ENCODE data around the gene DOCK4.

Gene DOCK4

GRCh38 chr7:111883241-111883640 is 323.0 kb downstream of the DOCK4 start:
- Histone ChIP-seq H3K36me3 (ENCODE audit: control insufficient read depth, insufficient read depth, low read length) (no peaks in the 10 kb centered on the region), H3K27me3 (ENCODE audit: control insufficient read depth, insufficient read depth, low read length) (no peaks in the 10 kb centered on the region), H3K4me1 (ENCODE audit: control insufficient read depth, insufficient read depth, low read length) (peaks cover 8% of the 10 kb centered on the region), H3K9me3 (ENCODE audit: control insufficient read depth, insufficient read depth, low read length) (no peaks in the 10 kb centered on the region), H3K9ac (ENCODE audit: low read depth, low read length) (no peak overlapping the region), H3K4me3 (ENCODE audit: low read depth, low read length) (no peak overlapping the region)

GRCh38 chr7:111878785-111879184 is 327.4 kb downstream of the DOCK4 start:
- H3K4me3 ChIP-seq (ENCODE audit: low read depth, low read length): no peak overlapping the region
- no peaks in the 10 kb centered on the region for H3K36me3 ChIP-seq (ENCODE audit: control insufficient read depth, insufficient read depth, low read length)
- H3K9ac ChIP-seq (ENCODE audit: low read depth, low read length): no peak overlapping the region
- H3K4me1 ChIP-seq (ENCODE audit: control insufficient read depth, insufficient read depth, low read length): peaks cover 15% of the 10 kb centered on the region
- no peaks in the 10 kb centered on the region for H3K9me3 ChIP-seq (ENCODE audit: control insufficient read depth, insufficient read depth, low read length)
- no peaks in the 10 kb centered on the region for H3K27me3 ChIP-seq (ENCODE audit: control insufficient read depth, insufficient read depth, low read length)

GRCh38 chr7:111877931-111878330 is 328.3 kb downstream of the DOCK4 start:
- Histone ChIP-seq H3K9me3 (ENCODE audit: control insufficient read depth, insufficient read depth, low read length) (no peaks in the 10 kb centered on the region), H3K27me3 (ENCODE audit: control insufficient read depth, insufficient read depth, low read length) (no peaks in the 10 kb centered on the region), H3K4me1 (ENCODE audit: control insufficient read depth, insufficient read depth, low read length) (peaks cover 17% of the 10 kb centered on the region), H3K4me3 (ENCODE audit: low read depth, low read length) (no peak overlapping the region), H3K36me3 (ENCODE audit: control insufficient read depth, insufficient read depth, low read length) (no peaks in the 10 kb centered on the region), H3K9ac (ENCODE audit: low read depth, low read length) (no peak overlapping the region)

- H3K4me1 ChIP-seq (ENCODE audit: control insufficient read depth, insufficient read depth, low read length): peaks cover 16% of the 10 kb centered on the region
- no peak overlapping the region for H3K4me3 ChIP-seq (ENCODE audit: low read depth, low read length)
- no peaks in the 10 kb centered on the region for H3K27me3 ChIP-seq (ENCODE audit: control insufficient read depth, insufficient read depth, low read length)
- H3K9ac ChIP-seq (ENCODE audit: low read depth, low read length): no peak overlapping the region
- no peaks in the 10 kb centered on the region for H3K9me3 ChIP-seq (ENCODE audit: control insufficient read depth, insufficient read depth, low read length)
- H3K36me3 ChIP-seq (ENCODE audit: control insufficient read depth, insufficient read depth, low read length): no peaks in the 10 kb centered on the region
Measured at GRCh38 chr7:111873963-111874690, 332.1 kb downstream of the DOCK4 start.

GRCh38 chr7:111873326-111873646 is 332.9 kb downstream of the DOCK4 start:
- Histone ChIP-seq H3K36me3 (ENCODE audit: control insufficient read depth, insufficient read depth, low read length) (no peaks in the 10 kb centered on the region), H3K27me3 (ENCODE audit: control insufficient read depth, insufficient read depth, low read length) (no peaks in the 10 kb centered on the region), H3K9ac (ENCODE audit: low read depth, low read length) (no peak overlapping the region), H3K4me1 (ENCODE audit: control insufficient read depth, insufficient read depth, low read length) (peaks cover 9% of the 10 kb centered on the region), H3K4me3 (ENCODE audit: low read depth, low read length) (no peak overlapping the region), H3K9me3 (ENCODE audit: control insufficient read depth, insufficient read depth, low read length) (no peaks in the 10 kb centered on the region)

- peak overlapping the region; percentile 3 for H3K4me3 ChIP-seq (ENCODE audit: low read depth, low read length)
- H3K4me1 ChIP-seq (ENCODE audit: control insufficient read depth, insufficient read depth, low read length): peaks cover 9% of the 10 kb centered on the region
- H3K9ac ChIP-seq (ENCODE audit: low read depth, low read length): no peak overlapping the region
- H3K27me3 ChIP-seq (ENCODE audit: control insufficient read depth, insufficient read depth, low read length): no peaks in the 10 kb centered on the region
- H3K9me3 ChIP-seq (ENCODE audit: control insufficient read depth, insufficient read depth, low read length): no peaks in the 10 kb centered on the region
- no peaks in the 10 kb centered on the region for H3K36me3 ChIP-seq (ENCODE audit: control insufficient read depth, insufficient read depth, low read length)
Measured at GRCh38 chr7:111872450-111873325, 333.5 kb downstream of the DOCK4 start.

- no peak overlapping the region for H3K4me3 ChIP-seq (ENCODE audit: low read depth, low read length)
- peaks cover 9% of the 10 kb centered on the region for H3K4me1 ChIP-seq (ENCODE audit: control insufficient read depth, insufficient read depth, low read length)
- no peak overlapping the region for H3K9ac ChIP-seq (ENCODE audit: low read depth, low read length)
- no peaks in the 10 kb centered on the region for H3K9me3 ChIP-seq (ENCODE audit: control insufficient read depth, insufficient read depth, low read length)
- H3K27me3 ChIP-seq (ENCODE audit: control insufficient read depth, insufficient read depth, low read length): no peaks in the 10 kb centered on the region
- no peaks in the 10 kb centered on the region for H3K36me3 ChIP-seq (ENCODE audit: control insufficient read depth, insufficient read depth, low read length)
Measured at GRCh38 chr7:111871283-111871682, 334.9 kb downstream of the DOCK4 start.

- Histone ChIP-seq H3K9ac (ENCODE audit: low read depth, low read length) (no peak overlapping the region), H3K36me3 (ENCODE audit: control insufficient read depth, insufficient read depth, low read length) (no peaks in the 10 kb centered on the region), H3K27me3 (ENCODE audit: control insufficient read depth, insufficient read depth, low read length) (no peaks in the 10 kb centered on the region), H3K4me3 (ENCODE audit: low read depth, low read length) (no peak overlapping the region), H3K4me1 (ENCODE audit: control insufficient read depth, insufficient read depth, low read length) (peaks cover 7% of the 10 kb centered on the region), H3K9me3 (ENCODE audit: control insufficient read depth, insufficient read depth, low read length) (no peaks in the 10 kb centered on the region)
Measured at GRCh38 chr7:111869280-111869679, 336.9 kb downstream of the DOCK4 start.

GRCh38 chr7:111867348-111867931 is 338.8 kb downstream of the DOCK4 start:
- H3K4me3 ChIP-seq (ENCODE audit: low read depth, low read length): no peak overlapping the region
- no peaks in the 10 kb centered on the region for H3K36me3 ChIP-seq (ENCODE audit: control insufficient read depth, insufficient read depth, low read length)
- H3K9ac ChIP-seq (ENCODE audit: low read depth, low read length): no peak overlapping the region
- no peaks in the 10 kb centered on the region for H3K4me1 ChIP-seq (ENCODE audit: control insufficient read depth, insufficient read depth, low read length)
- no peaks in the 10 kb centered on the region for H3K9me3 ChIP-seq (ENCODE audit: control insufficient read depth, insufficient read depth, low read length)
- no peaks in the 10 kb centered on the region for H3K27me3 ChIP-seq (ENCODE audit: control insufficient read depth, insufficient read depth, low read length)

- no peak overlapping the region for H3K9ac ChIP-seq (ENCODE audit: low read depth, low read length)
- no peaks in the 10 kb centered on the region for H3K4me1 ChIP-seq (ENCODE audit: control insufficient read depth, insufficient read depth, low read length)
- H3K4me3 ChIP-seq (ENCODE audit: low read depth, low read length): no peak overlapping the region
- no peaks in the 10 kb centered on the region for H3K36me3 ChIP-seq (ENCODE audit: control insufficient read depth, insufficient read depth, low read length)
- no peaks in the 10 kb centered on the region for H3K27me3 ChIP-seq (ENCODE audit: control insufficient read depth, insufficient read depth, low read length)
- no peaks in the 10 kb centered on the region for H3K9me3 ChIP-seq (ENCODE audit: control insufficient read depth, insufficient read depth, low read length)
Measured at GRCh38 chr7:111866787-111867186, 339.4 kb downstream of the DOCK4 start.

- no peak overlapping the region for H3K9ac ChIP-seq (ENCODE audit: low read depth, low read length)
- no peaks in the 10 kb centered on the region for H3K36me3 ChIP-seq (ENCODE audit: control insufficient read depth, insufficient read depth, low read length)
- H3K9me3 ChIP-seq (ENCODE audit: control insufficient read depth, insufficient read depth, low read length): no peaks in the 10 kb centered on the region
- no peaks in the 10 kb centered on the region for H3K27me3 ChIP-seq (ENCODE audit: control insufficient read depth, insufficient read depth, low read length)
- no peaks in the 10 kb centered on the region for H3K4me1 ChIP-seq (ENCODE audit: control insufficient read depth, insufficient read depth, low read length)
- no peak overlapping the region for H3K4me3 ChIP-seq (ENCODE audit: low read depth, low read length)
Measured at GRCh38 chr7:111865430-111865829, 340.8 kb downstream of the DOCK4 start.
